SK-N-SH (cell line): ENCODE results near the gene SNX1. TPM values are rescaled to one million over a fixed set of nuclear protein-coding genes. Genes with fewer than 3 reads are reported as not detected.

ENCODE experiments used
- CTCF ChIA-PET: fragments of 300-600, 350-600 bp; formaldehyde crosslinking; extraction: SDS; loops from one replicate; lab custom pipeline; 2021; lab: Yijun Ruan, JAX
- POLR2A ChIA-PET: fragments of 350-600 bp; sonication (Branson Sonifier 250); formaldehyde crosslinking; extraction: SDS; loops from one replicate; lab custom pipeline; 2020; ENCODE audit warnings: antibody characterized with exemption, inconsistent platforms; lab: Yijun Ruan, JAX
- DNase-seq: peaks from one replicate; pipeline ENCODE4 v3.0.0; 2012
- H2AFZ ChIP-seq: fragments of 200-600 bp; sonication (generic); 2 replicates; pipeline ENCODE4 v1.8.1; 2016; ENCODE audit warnings: antibody characterized with exemption, mild to moderate bottlenecking, low read depth
- H3F3A ChIP-seq: fragments of 200-600 bp; sonication (generic); replicated peaks from 2 replicates; pipeline ENCODE3; 2016; ENCODE audit warnings: antibody characterized with exemption, mild to moderate bottlenecking; ENCODE audit not compliant: insufficient read depth
- H3K27ac ChIP-seq, 2 experiments: fragments of 200-500 bp in 1 of 2; fragments of 200-600 bp in 1 of 2; sonication (Bioruptor generic) in 1 of 2; sonication (generic), shearing (Covaris generic) in 1 of 2; 2 replicates each; pipeline versions ENCODE4 v1.5.1 to v1.6.1; 2014 to 2016; ENCODE audit warnings: low read depth in 2 of 2, inconsistent platforms in 1 of 2, low read length in 1 of 2, mild to moderate bottlenecking in 1 of 2, mixed read lengths in 1 of 2
- H3K27me3 ChIP-seq: fragments of 200-600 bp; sonication (generic), shearing (Covaris generic); 2 replicates; pipeline ENCODE4 v1.6.1; 2016; ENCODE audit warnings: mixed run types; ENCODE audit not compliant: insufficient read depth
- H3K36me3 ChIP-seq, 2 experiments: fragments of 200-500 bp in 1 of 2; fragments of 200-600 bp in 1 of 2; sonication (Bioruptor generic) in 1 of 2; sonication (generic) in 1 of 2; replicated peaks in 1 of 2; 2 replicates each; pipeline versions ENCODE3 to v1.5.1; 2014 to 2016; ENCODE audit warnings: low read length in 1 of 2, mild to moderate bottlenecking in 1 of 2; ENCODE audit not compliant: insufficient read depth in 2 of 2, control insufficient read depth in 1 of 2
- H3K4me1 ChIP-seq, 2 experiments: fragments of 200-500 bp in 1 of 2; fragments of 200-600 bp in 1 of 2; sonication (Bioruptor generic) in 1 of 2; sonication (generic), shearing (Covaris generic) in 1 of 2; 2 replicates each; pipeline versions ENCODE4 v1.5.1 to v1.6.1; 2014 to 2016; ENCODE audit warnings: low read depth in 1 of 2, low read length in 1 of 2, mixed run types in 1 of 2; ENCODE audit not compliant: insufficient read depth in 2 of 2, control insufficient read depth in 1 of 2
- H3K4me2 ChIP-seq: fragments of 200-600 bp; sonication (generic), shearing (Covaris generic); 2 replicates; pipeline ENCODE4 v1.6.1; 2017; ENCODE audit warnings: mixed run types
- H3K4me3 ChIP-seq, 2 experiments: fragments of 200-500 bp in 1 of 2; fragments of 200-600 bp in 1 of 2; sonication (Bioruptor generic) in 1 of 2; sonication (generic), shearing (Covaris generic) in 1 of 2; 2 replicates each; pipeline versions ENCODE4 v1.5.1 to v1.8.1; 2014 to 2016; ENCODE audit warnings: low read depth in 2 of 2, inconsistent platforms in 1 of 2, low read length in 1 of 2, mild to moderate bottlenecking in 1 of 2, mixed read lengths in 1 of 2, moderate library complexity in 1 of 2
- H3K79me2 ChIP-seq: fragments of 200-600 bp; sonication (generic); 2 replicates; pipeline ENCODE4 v1.8.1; 2017; ENCODE audit warnings: mild to moderate bottlenecking; ENCODE audit not compliant: insufficient read depth
- H3K9ac ChIP-seq: fragments of 200-600 bp; sonication (generic); 2 replicates; pipeline ENCODE4 v1.6.1; 2017; ENCODE audit warnings: mixed run types
- H3K9me2 ChIP-seq: fragments of 200-600 bp; sonication (generic); 2 replicates; pipeline ENCODE4 v1.6.1; 2017; ENCODE audit warnings: mixed run types
- H3K9me3 ChIP-seq: fragments of 200-600 bp; sonication (generic); 2 replicates; pipeline ENCODE4 v1.6.1; 2017; ENCODE audit warnings: mixed run types, mild to moderate bottlenecking, moderate library complexity
- H4K20me1 ChIP-seq: fragments of 200-600 bp; sonication (generic); 2 replicates; pipeline ENCODE4 v1.6.1; 2017; ENCODE audit warnings: mild to moderate bottlenecking, mixed run types; ENCODE audit not compliant: insufficient read depth
- ELF1 ChIP-seq: IDR thresholded peaks from 2 replicates; pipeline ENCODE4 v1.4.0; 2012
- EZH2phosphoT487 ChIP-seq: fragments of 200-600 bp; sonication (generic); IDR thresholded peaks from 2 replicates; pipeline ENCODE4 v1.6.1; 2017; ENCODE audit warnings: low read depth, mixed run types, mild to moderate bottlenecking, antibody characterized with exemption, moderate library complexity, borderline replicate concordance
- FOXJ3 ChIP-seq: sonication (generic); formaldehyde crosslinking; IDR thresholded peaks from 2 replicates; pipeline ENCODE4 v1.5.1; 2020; ENCODE audit warnings: mild to moderate bottlenecking, missing genetic modification reagents
- FOXM1 ChIP-seq: IDR thresholded peaks from 2 replicates; pipeline ENCODE4 v1.4.0; 2012; ENCODE audit warnings: low read depth, mild to moderate bottlenecking
- GABPA ChIP-seq: IDR thresholded peaks from 2 replicates; pipeline ENCODE4 v1.4.0; 2012; ENCODE audit warnings: low read depth, mild to moderate bottlenecking
- MEF2A ChIP-seq: IDR thresholded peaks from 2 replicates; pipeline ENCODE4 v1.4.0; 2012; ENCODE audit warnings: low read depth, borderline replicate concordance
- POLR2AphosphoS5 ChIP-seq: IDR thresholded peaks from 2 replicates; pipeline ENCODE4 v1.6.1; 2012; ENCODE audit warnings: low read depth, low read length
- RFX5 ChIP-seq: IDR thresholded peaks from 2 replicates; pipeline ENCODE4 v1.6.1; 2012; ENCODE audit warnings: mild to moderate bottlenecking, improper control_type of control experiment, low read length
- TEAD4 ChIP-seq: IDR thresholded peaks from 2 replicates; pipeline ENCODE4 v1.4.0; 2012; ENCODE audit warnings: mild to moderate bottlenecking, borderline replicate concordance; ENCODE audit not compliant: insufficient read depth
- WGBS: methylation state at CpG from one replicate; pipeline ENCODE4 v1.1.6; 2017; ENCODE audit warnings: low lambda C conversion rate; 5-methylcytosine and 5-hydroxymethylcytosine counted together
- polyA plus RNA-seq, 3 experiments: library from polyadenylated mRNA; depleted of rRNA; stranded (reverse); fragments of >200 nt; gene quantifications; 2 replicates each; pipeline ENCODE4 v1.2.3, GENCODE V29; 2012
- TF ChIP-seq, protein P1 (sequence below): IDR thresholded peaks from 2 replicates; pipeline ENCODE4 v1.4.0; 2012; ENCODE audit warnings: low read depth, borderline replicate concordance
- TF ChIP-seq, protein P2 (sequence below): IDR thresholded peaks from 2 replicates; pipeline ENCODE4; 2012
- TF ChIP-seq, protein P3 (sequence below): IDR thresholded peaks from 2 replicates; pipeline ENCODE4 v1.6.1; 2012; ENCODE audit warnings: mild to moderate bottlenecking, low read depth, low read length, moderate library complexity
- TF ChIP-seq, protein P4 (sequence below): IDR thresholded peaks from 2 replicates; pipeline ENCODE4 v1.4.0; 2012; ENCODE audit warnings: low read depth
- TF ChIP-seq, protein P5 (sequence below): IDR thresholded peaks from 2 replicates; pipeline ENCODE4 v1.4.0; 2012; ENCODE audit warnings: low read depth, borderline replicate concordance

The SNX1 gene
- polyA plus RNA-seq, 1 of the 3 experiments (the other 2 are of a cell fraction): 80.7 TPM

DNA sequence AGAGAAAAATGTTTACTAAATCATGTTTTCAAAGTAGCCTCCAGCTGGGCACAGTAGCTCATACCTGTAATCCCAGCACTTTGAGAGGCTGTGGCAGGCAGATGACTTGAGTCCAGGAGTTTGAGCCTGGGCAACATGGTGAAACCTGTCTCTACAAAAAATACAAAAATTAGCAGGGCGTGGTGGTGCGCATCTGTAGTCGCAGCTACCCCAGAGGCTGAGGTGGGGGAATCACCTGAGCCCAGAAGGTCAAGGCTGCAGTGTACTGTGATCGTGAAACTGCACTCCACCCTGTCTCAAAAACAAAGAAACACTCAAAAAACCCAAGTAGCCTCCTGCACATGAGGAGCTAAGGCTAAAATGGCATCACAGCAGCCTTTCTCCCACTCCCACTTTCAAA is 68.7 kb downstream of the SNX1 start:
- POLR2A ChIA-PET: no interaction called here
- peaks cover 33% of the 10 kb centered on the region for H3K79me2 ChIP-seq

DNA sequence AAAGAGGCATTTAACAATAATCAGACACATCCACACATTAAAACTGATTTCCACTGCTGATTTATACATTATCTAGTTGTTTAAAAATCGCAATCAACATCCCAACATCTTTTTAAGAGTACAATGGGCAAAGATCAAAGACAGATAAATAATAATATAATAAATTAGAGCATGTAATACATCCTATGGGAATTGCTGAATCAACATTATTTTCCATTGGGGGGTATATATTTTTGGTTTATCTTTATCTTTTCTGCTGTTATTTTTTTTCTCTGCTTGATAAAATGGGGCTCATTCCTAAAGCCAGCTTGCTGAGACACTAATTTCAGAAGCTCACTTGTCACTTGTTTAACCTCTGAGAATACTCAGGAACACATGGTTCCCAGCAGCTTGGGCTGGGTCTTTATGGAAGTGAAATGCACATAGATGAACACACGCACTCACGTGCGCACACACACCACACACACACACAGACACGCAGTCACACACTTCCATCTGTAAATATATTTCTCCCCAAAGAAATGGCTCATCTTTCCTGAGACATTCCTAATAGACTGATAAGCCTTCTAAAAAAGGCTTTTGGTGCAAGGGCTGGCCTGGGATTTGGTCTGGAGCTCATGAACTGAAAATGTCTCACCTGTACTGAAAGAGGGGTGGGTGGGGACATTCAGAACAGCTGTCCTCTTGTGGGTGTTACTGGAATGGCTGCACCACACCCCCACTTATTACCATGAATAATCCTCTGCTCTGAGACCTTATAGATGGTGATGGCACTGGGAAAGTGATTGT is 70.5 kb downstream of the SNX1 start:
- peaks cover 12% of the 10 kb centered on the region in 2 experiments; a peak in 3 of 4 replicates for H3K4me1 ChIP-seq
- no peaks in the 10 kb centered on the region for H3K9me3 ChIP-seq
- H3K9ac ChIP-seq: no peak overlapping the region
- H2AFZ ChIP-seq: no peak overlapping the region
- ChIA-PET CTCF (interaction anchor here (0.9 kb wide), 1 partner anchor 12 kb away, joined by 3 read pairs; no protein-coding TSS in a partner anchor), POLR2A (no interaction called here)
- H4K20me1 ChIP-seq: 0 out of 2 replicates have a peak, but pooled peaks cover 5% of the 10 kb centered on the region
- peaks cover 22% of the 10 kb centered on the region for H3F3A ChIP-seq
- no peak overlapping the region for H3K27ac ChIP-seq
- no peak overlapping the region for H3K4me3 ChIP-seq
- H3K9me2 ChIP-seq: no peaks in the 10 kb centered on the region
- peaks cover 13 to 20% of the 10 kb centered on the region in 2 experiments for H3K36me3 ChIP-seq
- H3K4me2 ChIP-seq: no peak overlapping the region
- no peaks in the 10 kb centered on the region for H3K27me3 ChIP-seq
- TF ChIP-seq POLR2AphosphoS5 (0 out of 2 replicates have a peak, but pooled peaks have one; percentile 9), FOXJ3 (CRISPR knock-in tag) (no peak), TEAD4 (no peak), RFX5 (no peak), FOXM1 (no peak)
- TF ChIP-seq, protein P1, sequence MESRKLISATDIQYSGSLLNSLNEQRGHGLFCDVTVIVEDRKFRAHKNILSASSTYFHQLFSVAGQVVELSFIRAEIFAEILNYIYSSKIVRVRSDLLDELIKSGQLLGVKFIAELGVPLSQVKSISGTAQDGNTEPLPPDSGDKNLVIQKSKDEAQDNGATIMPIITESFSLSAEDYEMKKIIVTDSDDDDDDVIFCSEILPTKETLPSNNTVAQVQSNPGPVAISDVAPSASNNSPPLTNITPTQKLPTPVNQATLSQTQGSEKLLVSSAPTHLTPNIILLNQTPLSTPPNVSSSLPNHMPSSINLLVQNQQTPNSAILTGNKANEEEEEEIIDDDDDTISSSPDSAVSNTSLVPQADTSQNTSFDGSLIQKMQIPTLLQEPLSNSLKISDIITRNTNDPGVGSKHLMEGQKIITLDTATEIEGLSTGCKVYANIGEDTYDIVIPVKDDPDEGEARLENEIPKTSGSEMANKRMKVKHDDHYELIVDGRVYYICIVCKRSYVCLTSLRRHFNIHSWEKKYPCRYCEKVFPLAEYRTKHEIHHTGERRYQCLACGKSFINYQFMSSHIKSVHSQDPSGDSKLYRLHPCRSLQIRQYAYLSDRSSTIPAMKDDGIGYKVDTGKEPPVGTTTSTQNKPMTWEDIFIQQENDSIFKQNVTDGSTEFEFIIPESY: no peak
- TF ChIP-seq, protein P2, sequence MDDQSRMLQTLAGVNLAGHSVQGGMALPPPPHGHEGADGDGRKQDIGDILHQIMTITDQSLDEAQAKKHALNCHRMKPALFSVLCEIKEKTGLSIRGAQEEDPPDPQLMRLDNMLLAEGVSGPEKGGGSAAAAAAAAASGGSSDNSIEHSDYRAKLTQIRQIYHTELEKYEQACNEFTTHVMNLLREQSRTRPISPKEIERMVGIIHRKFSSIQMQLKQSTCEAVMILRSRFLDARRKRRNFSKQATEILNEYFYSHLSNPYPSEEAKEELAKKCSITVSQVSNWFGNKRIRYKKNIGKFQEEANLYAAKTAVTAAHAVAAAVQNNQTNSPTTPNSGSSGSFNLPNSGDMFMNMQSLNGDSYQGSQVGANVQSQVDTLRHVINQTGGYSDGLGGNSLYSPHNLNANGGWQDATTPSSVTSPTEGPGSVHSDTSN: no peak
- TF ChIP-seq, protein P3, sequence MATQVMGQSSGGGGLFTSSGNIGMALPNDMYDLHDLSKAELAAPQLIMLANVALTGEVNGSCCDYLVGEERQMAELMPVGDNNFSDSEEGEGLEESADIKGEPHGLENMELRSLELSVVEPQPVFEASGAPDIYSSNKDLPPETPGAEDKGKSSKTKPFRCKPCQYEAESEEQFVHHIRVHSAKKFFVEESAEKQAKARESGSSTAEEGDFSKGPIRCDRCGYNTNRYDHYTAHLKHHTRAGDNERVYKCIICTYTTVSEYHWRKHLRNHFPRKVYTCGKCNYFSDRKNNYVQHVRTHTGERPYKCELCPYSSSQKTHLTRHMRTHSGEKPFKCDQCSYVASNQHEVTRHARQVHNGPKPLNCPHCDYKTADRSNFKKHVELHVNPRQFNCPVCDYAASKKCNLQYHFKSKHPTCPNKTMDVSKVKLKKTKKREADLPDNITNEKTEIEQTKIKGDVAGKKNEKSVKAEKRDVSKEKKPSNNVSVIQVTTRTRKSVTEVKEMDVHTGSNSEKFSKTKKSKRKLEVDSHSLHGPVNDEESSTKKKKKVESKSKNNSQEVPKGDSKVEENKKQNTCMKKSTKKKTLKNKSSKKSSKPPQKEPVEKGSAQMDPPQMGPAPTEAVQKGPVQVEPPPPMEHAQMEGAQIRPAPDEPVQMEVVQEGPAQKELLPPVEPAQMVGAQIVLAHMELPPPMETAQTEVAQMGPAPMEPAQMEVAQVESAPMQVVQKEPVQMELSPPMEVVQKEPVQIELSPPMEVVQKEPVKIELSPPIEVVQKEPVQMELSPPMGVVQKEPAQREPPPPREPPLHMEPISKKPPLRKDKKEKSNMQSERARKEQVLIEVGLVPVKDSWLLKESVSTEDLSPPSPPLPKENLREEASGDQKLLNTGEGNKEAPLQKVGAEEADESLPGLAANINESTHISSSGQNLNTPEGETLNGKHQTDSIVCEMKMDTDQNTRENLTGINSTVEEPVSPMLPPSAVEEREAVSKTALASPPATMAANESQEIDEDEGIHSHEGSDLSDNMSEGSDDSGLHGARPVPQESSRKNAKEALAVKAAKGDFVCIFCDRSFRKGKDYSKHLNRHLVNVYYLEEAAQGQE: no peak
- H3K79me2 ChIP-seq: peaks cover 15% of the 10 kb centered on the region
- 96% methylated on average over 5 of the region's 5 CpGs for WGBS
- DNase-seq: no peak

More for the DNA sequence above, 68.7 kb downstream of the SNX1 start:
- 98% methylated on average over 4 of the region's 4 CpGs for WGBS
- H3K4me2 ChIP-seq: no peak overlapping the region
- no peak overlapping the region for H3K9ac ChIP-seq
- H4K20me1 ChIP-seq: peaks cover 19% of the 10 kb centered on the region; the same call in 1 of the 2 replicates
- H3K4me1 ChIP-seq: peaks cover 21 to 23% of the 10 kb centered on the region in 2 experiments; a peak in 3 of 4 replicates
- H2AFZ ChIP-seq: no peak overlapping the region
- H3K27ac ChIP-seq: no peak overlapping the region
- H3K9me2 ChIP-seq: no peaks in the 10 kb centered on the region
- H3K4me3 ChIP-seq: no peak overlapping the region
- TF ChIP-seq, protein P1: no peak
- TF ChIP-seq, protein P4, sequence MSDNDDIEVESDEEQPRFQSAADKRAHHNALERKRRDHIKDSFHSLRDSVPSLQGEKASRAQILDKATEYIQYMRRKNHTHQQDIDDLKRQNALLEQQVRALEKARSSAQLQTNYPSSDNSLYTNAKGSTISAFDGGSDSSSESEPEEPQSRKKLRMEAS: no peak
- TF ChIP-seq POLR2AphosphoS5 (no peak), MEF2A (no peak), EZH2phosphoT487 (no peak), GABPA (no peak), FOXM1 (no peak), ELF1 (no peak)
- TF ChIP-seq, protein P5, sequence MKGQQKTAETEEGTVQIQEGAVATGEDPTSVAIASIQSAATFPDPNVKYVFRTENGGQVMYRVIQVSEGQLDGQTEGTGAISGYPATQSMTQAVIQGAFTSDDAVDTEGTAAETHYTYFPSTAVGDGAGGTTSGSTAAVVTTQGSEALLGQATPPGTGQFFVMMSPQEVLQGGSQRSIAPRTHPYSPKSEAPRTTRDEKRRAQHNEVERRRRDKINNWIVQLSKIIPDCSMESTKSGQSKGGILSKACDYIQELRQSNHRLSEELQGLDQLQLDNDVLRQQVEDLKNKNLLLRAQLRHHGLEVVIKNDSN: no peak
- peaks cover 10 to 25% of the 10 kb centered on the region in 2 experiments for H3K36me3 ChIP-seq
- CTCF ChIA-PET: interaction anchor here (1.3 to 4.1 kb wide), 4 partner anchors 12 to 517 kb away, joined by 4 to 42 read pairs (median 13); partner anchors contain the start of gene SNX22
- H3K9me3 ChIP-seq: no peaks in the 10 kb centered on the region
- H3F3A ChIP-seq: peaks cover 27% of the 10 kb centered on the region
- no peak for DNase-seq
- no peaks in the 10 kb centered on the region for H3K27me3 ChIP-seq
